Activated naive CD8-positive, alpha-beta T cell (primary cell): ENCODE data around the gene MAP2K4.
"Not testable (repeated sequence)": the region's sequence is repeated elsewhere in the genome, so short reads cannot be mapped to it uniquely, and the experiment has no call there.

Experiments
- H3K27ac Mint-ChIP-seq: one replicate; pipeline ENCODE4 v1.8.0; 2021; ENCODE audit warnings: mixed read lengths
- H3K27me3 Mint-ChIP-seq: one replicate; pipeline ENCODE4 v1.8.0; 2021; ENCODE audit warnings: mixed read lengths
- H3K36me3 Mint-ChIP-seq: one replicate; pipeline ENCODE4 v1.8.0; 2021; ENCODE audit warnings: mixed read lengths
- H3K4me1 Mint-ChIP-seq: one replicate; pipeline ENCODE4 v1.8.0; 2021; ENCODE audit warnings: low read depth, mixed read lengths
- H3K4me3 Mint-ChIP-seq: one replicate; pipeline ENCODE4 v1.8.0; 2021; ENCODE audit warnings: mild to moderate bottlenecking, mixed read lengths
- H3K9me3 Mint-ChIP-seq: one replicate; pipeline ENCODE4 v1.8.0; 2021; ENCODE audit warnings: low read depth, mixed read lengths

MAP2K4 gene

GRCh38 chr17:12020642-12021622 is at the start of gene MAP2K4:
Gene MAP2K4 (plus strand): TSS chr17:12020877. CDS start chr17:12020887, 10 bp downstream.
- no peaks in the 10 kb centered on the region for H3K27me3 Mint-ChIP-seq
- H3K4me3 Mint-ChIP-seq = peak within 1 kb of the TSS; percentile 83
- H3K4me1 Mint-ChIP-seq = peaks cover 53% of the 10 kb centered on the region
- no peaks in the 10 kb centered on the region for H3K36me3 Mint-ChIP-seq
- H3K27ac Mint-ChIP-seq = peak within 1 kb of the TSS; percentile 64
- no peaks in the 10 kb centered on the region for H3K9me3 Mint-ChIP-seq

- H3K4me1 Mint-ChIP-seq, H3K4me3 Mint-ChIP-seq, H3K27ac Mint-ChIP-seq, H3K27me3 Mint-ChIP-seq: not testable (repeated sequence)
- H3K9me3 Mint-ChIP-seq = peaks cover 15% of the 10 kb centered on the region
- H3K36me3 Mint-ChIP-seq = peaks cover 59% of the 10 kb centered on the region
Observed at GRCh38 chr17:11972741-11973140, 47.9 kb upstream of the MAP2K4 start.

GRCh38 chr17:11979795-11980194 is 40.9 kb upstream of the MAP2K4 start:
- no peaks in the 10 kb centered on the region for H3K4me1 Mint-ChIP-seq
- H3K9me3 Mint-ChIP-seq = no peaks in the 10 kb centered on the region
- H3K36me3 Mint-ChIP-seq = peaks cover 46% of the 10 kb centered on the region
- H3K27me3 Mint-ChIP-seq = no peaks in the 10 kb centered on the region
- no peak overlapping the region for H3K27ac Mint-ChIP-seq
- no peak overlapping the region for H3K4me3 Mint-ChIP-seq

- no peaks in the 10 kb centered on the region for H3K9me3 Mint-ChIP-seq
- peaks cover 40% of the 10 kb centered on the region for H3K36me3 Mint-ChIP-seq
- H3K27me3 Mint-ChIP-seq = no peaks in the 10 kb centered on the region
- H3K4me1 Mint-ChIP-seq = no peaks in the 10 kb centered on the region
- no peak overlapping the region for H3K27ac Mint-ChIP-seq
- H3K4me3 Mint-ChIP-seq = no peak overlapping the region
Observed at GRCh38 chr17:11980813-11981212, 39.9 kb upstream of the MAP2K4 start.

GRCh38 chr17:11981862-11982261 is 38.8 kb upstream of the MAP2K4 start:
- Mint-ChIP-seq H3K9me3 (no peaks in the 10 kb centered on the region), H3K36me3 (peaks cover 32% of the 10 kb centered on the region), H3K4me1 (no peaks in the 10 kb centered on the region), H3K4me3 (no peak overlapping the region), H3K27ac (no peak overlapping the region), H3K27me3 (no peaks in the 10 kb centered on the region)

GRCh38 chr17:11986179-11986941 is 34.3 kb upstream of the MAP2K4 start:
- Mint-ChIP-seq H3K27ac (no peak overlapping the region), H3K4me3 (no peak overlapping the region), H3K9me3 (no peaks in the 10 kb centered on the region), H3K4me1 (peaks cover 19% of the 10 kb centered on the region), H3K36me3 (peaks cover 37% of the 10 kb centered on the region), H3K27me3 (no peaks in the 10 kb centered on the region)

GRCh38 chr17:11986942-11987329 is 33.7 kb upstream of the MAP2K4 start:
- Mint-ChIP-seq H3K27me3 (no peaks in the 10 kb centered on the region), H3K27ac (no peak overlapping the region), H3K4me1 (peaks cover 19% of the 10 kb centered on the region), H3K4me3 (no peak overlapping the region), H3K9me3 (no peaks in the 10 kb centered on the region), H3K36me3 (peaks cover 36% of the 10 kb centered on the region)

GRCh38 chr17:11990363-11990983 is 30.2 kb upstream of the MAP2K4 start:
- Mint-ChIP-seq H3K27ac (no peak overlapping the region), H3K9me3 (no peaks in the 10 kb centered on the region), H3K27me3 (no peaks in the 10 kb centered on the region), H3K36me3 (peaks cover 24% of the 10 kb centered on the region), H3K4me1 (peaks cover 29% of the 10 kb centered on the region), H3K4me3 (no peak overlapping the region)

GRCh38 chr17:11991461-11991860 is 29.2 kb upstream of the MAP2K4 start:
- Mint-ChIP-seq H3K27ac (no peak overlapping the region), H3K4me3 (no peak overlapping the region), H3K4me1 (peaks cover 32% of the 10 kb centered on the region), H3K27me3 (no peaks in the 10 kb centered on the region), H3K36me3 (peaks cover 24% of the 10 kb centered on the region), H3K9me3 (no peaks in the 10 kb centered on the region)

GRCh38 chr17:11996722-11997146 is 23.9 kb upstream of the MAP2K4 start:
- Mint-ChIP-seq H3K27ac (peak overlapping the region; percentile 94), H3K27me3 (no peaks in the 10 kb centered on the region), H3K36me3 (no peaks in the 10 kb centered on the region), H3K4me1 (peaks cover 24% of the 10 kb centered on the region), H3K9me3 (no peaks in the 10 kb centered on the region), H3K4me3 (peak overlapping the region; percentile 98)

GRCh38 chr17:11997147-11997971 is 23.3 kb upstream of the MAP2K4 start, which contains the start of gene ZNF18:
Gene ZNF18 (minus strand): TSS chr17:11997475. CDS start chr17:11992829, 4,646 bp downstream.
- no peaks in the 10 kb centered on the region for H3K9me3 Mint-ChIP-seq
- no peaks in the 10 kb centered on the region for H3K36me3 Mint-ChIP-seq
- H3K4me3 Mint-ChIP-seq = peak within 1 kb of the TSS; percentile 98
- no peaks in the 10 kb centered on the region for H3K27me3 Mint-ChIP-seq
- H3K27ac Mint-ChIP-seq = peak within 1 kb of the TSS; percentile 94
- H3K4me1 Mint-ChIP-seq = peaks cover 24% of the 10 kb centered on the region

GRCh38 chr17:11997972-11998233 is 22.8 kb upstream of the MAP2K4 start:
- Mint-ChIP-seq H3K9me3 (no peaks in the 10 kb centered on the region), H3K36me3 (no peaks in the 10 kb centered on the region), H3K4me3 (peak overlapping the region; percentile 98), H3K27me3 (no peaks in the 10 kb centered on the region), H3K4me1 (peaks cover 24% of the 10 kb centered on the region), H3K27ac (peak overlapping the region; percentile 94)

GRCh38 chr17:11999696-12000095 is 21.0 kb upstream of the MAP2K4 start:
- H3K4me1 Mint-ChIP-seq = peaks cover 18% of the 10 kb centered on the region
- no peaks in the 10 kb centered on the region for H3K27me3 Mint-ChIP-seq
- no peaks in the 10 kb centered on the region for H3K36me3 Mint-ChIP-seq
- H3K27ac Mint-ChIP-seq = no peak overlapping the region
- no peak overlapping the region for H3K4me3 Mint-ChIP-seq
- no peaks in the 10 kb centered on the region for H3K9me3 Mint-ChIP-seq

- Mint-ChIP-seq H3K9me3 (no peaks in the 10 kb centered on the region), H3K4me1 (no peaks in the 10 kb centered on the region), H3K27ac (no peak overlapping the region), H3K36me3 (no peaks in the 10 kb centered on the region), H3K4me3 (no peak overlapping the region), H3K27me3 (no peaks in the 10 kb centered on the region)
Observed at GRCh38 chr17:12007466-12007865, 13.2 kb upstream of the MAP2K4 start.
